HEK293 (cell line): ENCODE measurements around the gene TPM4.
A peak's percentile ranks its signal among the peaks of the same experiment; 100 is the strongest.

Source experiments
- GLI4 ChIP-seq: fragments of 450-650 bp; formaldehyde crosslinking; IDR thresholded peaks from 2 replicates; pipeline ENCODE4 v1.5.1; 2016; ENCODE audit warnings: missing biosample characterization, missing genetic modification characterization
- GLIS2 ChIP-seq: fragments of 450-650 bp; formaldehyde crosslinking; IDR thresholded peaks from 2 replicates; pipeline ENCODE4 v1.5.1; 2016; ENCODE audit warnings: missing biosample characterization, missing genetic modification characterization
- HOXC10 ChIP-seq: sonication (generic); formaldehyde crosslinking; IDR thresholded peaks from 2 replicates; pipeline ENCODE4 v1.8.1; 2023; ENCODE audit warnings: mild to moderate bottlenecking, missing genetic modification reagents
- PRDM10 ChIP-seq: fragments of 450-650 bp; formaldehyde crosslinking; IDR thresholded peaks from 2 replicates; pipeline ENCODE4 v1.5.1; 2016; ENCODE audit warnings: missing biosample characterization, missing genetic modification characterization
- SCRT2 ChIP-seq: fragments of 450-650 bp; formaldehyde crosslinking; IDR thresholded peaks from 2 replicates; pipeline ENCODE4 v1.5.1; 2016; ENCODE audit warnings: missing biosample characterization, missing genetic modification characterization
- SP2 ChIP-seq: fragments of 450-650 bp; formaldehyde crosslinking; IDR thresholded peaks from 2 replicates; pipeline ENCODE4 v1.5.1; 2016; ENCODE audit warnings: missing biosample characterization, missing genetic modification characterization
- ZBTB17 ChIP-seq: fragments of 450-650 bp; formaldehyde crosslinking; IDR thresholded peaks from 2 replicates; pipeline ENCODE4 v1.5.1; 2016; ENCODE audit warnings: missing biosample characterization, missing genetic modification characterization
- ZBTB26 ChIP-seq: fragments of 450-650 bp; formaldehyde crosslinking; optimal IDR thresholded peaks from 2 replicates; pipeline ENCODE3; 2016; ENCODE audit warnings: missing biosample characterization, mild to moderate bottlenecking, missing genetic modification characterization
- ZFP37 ChIP-seq: fragments of 450-650 bp; formaldehyde crosslinking; IDR thresholded peaks from 2 replicates; pipeline ENCODE4 v1.5.1; 2016; ENCODE audit warnings: missing biosample characterization, missing genetic modification characterization
- ZNF221 ChIP-seq: fragments of 450-650 bp; formaldehyde crosslinking; IDR thresholded peaks from 2 replicates; pipeline ENCODE4 v1.5.1; 2017; ENCODE audit warnings: missing biosample characterization, missing genetic modification characterization, borderline replicate concordance
- ZNF280D ChIP-seq: fragments of 450-650 bp; formaldehyde crosslinking; IDR thresholded peaks from 2 replicates; pipeline ENCODE4 v1.5.1; 2016; ENCODE audit warnings: missing biosample characterization, missing genetic modification characterization
- ZNF335 ChIP-seq: fragments of 450-650 bp; formaldehyde crosslinking; conservative IDR thresholded peaks from 2 replicates; pipeline ENCODE4 v1.5.1; 2016; ENCODE audit warnings: missing biosample characterization, missing genetic modification characterization
- ZNF391 ChIP-seq: fragments of 450-650 bp; formaldehyde crosslinking; IDR thresholded peaks from 2 replicates; pipeline ENCODE4 v1.5.1; 2016; ENCODE audit warnings: low read depth, missing biosample characterization, missing genetic modification characterization, borderline replicate concordance
- ZNF398 ChIP-seq: fragments of 450-650 bp; formaldehyde crosslinking; IDR thresholded peaks from 2 replicates; pipeline ENCODE4 v1.5.1; 2017; ENCODE audit warnings: missing biosample characterization, missing genetic modification characterization
- ZNF449 ChIP-seq: fragments of 450-650 bp; formaldehyde crosslinking; IDR thresholded peaks from 2 replicates; pipeline ENCODE4 v1.5.1; 2017; ENCODE audit warnings: missing biosample characterization, mild to moderate bottlenecking, missing genetic modification characterization, moderate library complexity
- ZNF513 ChIP-seq: fragments of 450-650 bp; IDR thresholded peaks from 2 replicates; pipeline ENCODE4 v1.5.1; 2018; ENCODE audit warnings: missing biosample characterization, missing genetic modification characterization
- ZNF544 ChIP-seq: fragments of 450-650 bp; formaldehyde crosslinking; IDR thresholded peaks from 2 replicates; pipeline ENCODE4 v1.5.0; 2017; ENCODE audit warnings: missing biosample characterization, missing genetic modification characterization
- ZNF580 ChIP-seq: fragments of 450-650 bp; formaldehyde crosslinking; IDR thresholded peaks from 2 replicates; pipeline ENCODE4 v1.5.1; 2016; ENCODE audit warnings: missing biosample characterization, missing genetic modification characterization
- ZNF629 ChIP-seq: fragments of 450-650 bp; formaldehyde crosslinking; IDR thresholded peaks from 2 replicates; pipeline ENCODE4 v1.5.1; 2017; ENCODE audit warnings: missing biosample characterization, missing genetic modification characterization
- ZNF645 ChIP-seq: fragments of 450-650 bp; formaldehyde crosslinking; IDR thresholded peaks from 2 replicates; pipeline ENCODE4; 2016; ENCODE audit warnings: missing biosample characterization, missing genetic modification characterization
- ZNF76 ChIP-seq: fragments of 450-650 bp; formaldehyde crosslinking; IDR thresholded peaks from 2 replicates; pipeline ENCODE4; 2016; ENCODE audit warnings: low read depth, missing biosample characterization, missing genetic modification characterization, borderline replicate concordance
- ZNF785 ChIP-seq: fragments of 450-650 bp; formaldehyde crosslinking; IDR thresholded peaks from 2 replicates; pipeline ENCODE4 v1.5.1; 2016; ENCODE audit warnings: missing biosample characterization, missing genetic modification characterization
- ZNF843 ChIP-seq: fragments of 450-650 bp; formaldehyde crosslinking; IDR thresholded peaks from 2 replicates; pipeline ENCODE4 v1.5.1; 2016; ENCODE audit warnings: missing biosample characterization, missing genetic modification characterization
- ZSCAN30 ChIP-seq: fragments of 450-650 bp; IDR thresholded peaks from 2 replicates; pipeline ENCODE4 v1.5.1; 2018; ENCODE audit warnings: missing biosample characterization, mild to moderate bottlenecking, missing genetic modification characterization, moderate library complexity

TPM4 gene

GRCh38 chr19:16111160-16111908 lies 35.0 kb downstream of the TPM4 start, which contains the start of gene RAB8A (continued):
- TF ChIP-seq ZNF398 (tag by site-specific recombination): peak; percentile 94
- peak; percentile 45 for TF ChIP-seq ZBTB17 (tag by site-specific recombination)
- no peak for TF ChIP-seq ZNF449 (tag by site-specific recombination)
- TF ChIP-seq ZNF391 (tag by site-specific recombination): peak; percentile 72; the same call in 1 of the 2 replicates
- TF ChIP-seq ZSCAN30: peak; percentile 66; the same call in 1 of the 2 replicates
- TF ChIP-seq ZNF335 (tag by site-specific recombination): peak; percentile 95
- peak; percentile 98 for TF ChIP-seq SP2
- TF ChIP-seq GLI4 (tag by site-specific recombination): peak; percentile 83; the same call in 1 of the 2 replicates
- no peak for TF ChIP-seq ZNF544 (tag by site-specific recombination)
- TF ChIP-seq PRDM10 (tag by site-specific recombination): peak; percentile 83
- peak; percentile 34; the same call in 1 of the 2 replicates for TF ChIP-seq ZNF76 (tag by site-specific recombination)
- no peak for TF ChIP-seq HOXC10
- TF ChIP-seq ZFP37 (tag by site-specific recombination): no peak
- no peak for TF ChIP-seq ZNF221 (tag by site-specific recombination)
- 0 out of 2 replicates have a peak, but pooled peaks have one; percentile 74 for TF ChIP-seq ZNF645 (tag by site-specific recombination)
- peak; percentile 36 for TF ChIP-seq ZNF629 (tag by site-specific recombination)
- peak; percentile 97 for TF ChIP-seq GLIS2
- TF ChIP-seq ZNF843: peak; percentile 70; the same call in 1 of the 2 replicates
- TF ChIP-seq ZNF580 (tag by site-specific recombination): peak; percentile 94
- peak; percentile 99 for TF ChIP-seq ZBTB26
- peak; percentile 78; the same call in 1 of the 2 replicates for TF ChIP-seq ZNF785 (tag by site-specific recombination)
- peak; percentile 76 for TF ChIP-seq ZNF513 (tag by site-specific recombination)
- TF ChIP-seq SCRT2 (tag by site-specific recombination): no peak
- 0 out of 2 replicates have a peak, but pooled peaks have one; percentile 49 for TF ChIP-seq ZNF280D
